Stimulated activated CD8-positive, alpha-beta memory T cell treated with anti-CD3 and anti-CD28 coated beads, Interleukin-4, amount 100 ng/mL, for 1 hour (primary cell): ENCODE data around the gene CFAP20DC.
"Not testable (repeated sequence)": the region's sequence is repeated elsewhere in the genome, so short reads cannot be mapped to it uniquely, and the experiment has no call there.

ENCODE experiments used
- DNase-seq, 2 donors: peaks; one replicate each; pipeline ENCODE4 v3.0.0-alpha.2; 2020; ENCODE audit warnings: low read depth in 2 of 2, low spot score in 1 of 2

CFAP20DC gene

GRCh38 chr3:58751235-58751634 lies 298.6 kb downstream of the CFAP20DC start:
- no peak for DNase-seq

DNA sequence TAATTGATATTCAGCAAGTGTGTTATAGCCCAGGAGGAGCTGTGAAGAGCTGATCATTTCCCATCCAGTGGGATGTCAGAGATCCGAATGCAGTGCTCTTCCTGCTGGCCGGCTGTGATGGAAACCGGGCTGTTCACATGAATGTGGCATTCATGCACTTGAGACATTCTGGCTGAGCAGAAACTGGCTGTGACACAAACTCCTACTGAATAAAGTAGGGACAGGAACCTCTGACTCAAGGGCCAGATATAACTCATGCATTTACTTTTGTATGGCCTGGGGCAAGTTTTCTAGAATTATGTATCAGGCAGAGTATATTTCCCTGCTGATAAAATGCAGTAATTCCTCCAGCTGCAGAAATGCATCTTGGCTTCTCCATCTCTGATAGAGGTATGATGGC lies 299.9 kb downstream of the CFAP20DC start:
- DNase-seq: no peak

GRCh38 chr3:58748024-58748423 lies 301.8 kb downstream of the CFAP20DC start:
- DNase-seq: no peak

- no peak for DNase-seq
Measured at GRCh38 chr3:58746758-58747157, 303.1 kb downstream of the CFAP20DC start.

- DNase-seq: no peak
Measured at GRCh38 chr3:58743296-58743695, 306.5 kb downstream of the CFAP20DC start.

DNA sequence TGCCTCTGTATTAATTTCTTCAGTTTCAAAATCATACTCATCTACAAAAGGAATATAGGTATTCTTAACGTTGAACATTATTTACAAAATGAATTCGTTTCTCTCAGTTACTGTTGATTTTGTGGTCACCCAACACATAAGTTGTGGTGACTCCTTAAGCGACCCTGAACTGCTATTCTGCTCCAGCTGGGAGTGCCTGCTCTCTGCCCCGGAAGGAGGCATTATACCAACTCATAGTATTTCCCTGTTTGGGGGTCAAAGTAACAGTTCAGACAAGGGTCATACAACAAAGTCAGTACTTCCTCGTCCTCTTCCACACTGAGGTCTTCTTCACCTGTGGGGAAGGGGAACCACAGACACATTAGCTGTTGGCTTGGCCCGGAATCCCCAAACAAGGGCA lies 307.6 kb downstream of the CFAP20DC start:
- DNase-seq: no peak

DNA sequence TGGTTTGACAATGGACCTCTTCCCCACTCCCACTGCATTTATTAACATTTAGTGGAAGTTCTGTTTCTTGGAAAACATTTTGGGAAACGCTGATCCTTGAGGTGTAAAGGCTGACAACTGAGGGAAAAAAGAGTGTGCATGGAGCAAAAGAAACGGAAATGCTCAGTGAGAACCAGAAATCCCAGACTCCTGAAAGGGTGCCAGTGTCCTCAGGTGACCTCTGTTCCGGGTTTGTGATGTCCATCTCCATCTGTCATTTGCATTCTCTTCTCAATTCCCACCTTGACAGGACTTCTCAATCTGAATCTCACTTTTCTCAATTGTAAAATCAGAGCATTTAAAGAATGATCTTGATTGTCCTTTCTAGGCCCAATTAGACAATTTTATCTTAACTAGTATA lies 312.2 kb downstream of the CFAP20DC start:
- DNase-seq: no peak

- DNase-seq: no peak
Measured at GRCh38 chr3:58731673-58732072, 318.2 kb downstream of the CFAP20DC start.

GRCh38 chr3:58728723-58729122 lies 321.1 kb downstream of the CFAP20DC start:
- DNase-seq: no peak

DNA sequence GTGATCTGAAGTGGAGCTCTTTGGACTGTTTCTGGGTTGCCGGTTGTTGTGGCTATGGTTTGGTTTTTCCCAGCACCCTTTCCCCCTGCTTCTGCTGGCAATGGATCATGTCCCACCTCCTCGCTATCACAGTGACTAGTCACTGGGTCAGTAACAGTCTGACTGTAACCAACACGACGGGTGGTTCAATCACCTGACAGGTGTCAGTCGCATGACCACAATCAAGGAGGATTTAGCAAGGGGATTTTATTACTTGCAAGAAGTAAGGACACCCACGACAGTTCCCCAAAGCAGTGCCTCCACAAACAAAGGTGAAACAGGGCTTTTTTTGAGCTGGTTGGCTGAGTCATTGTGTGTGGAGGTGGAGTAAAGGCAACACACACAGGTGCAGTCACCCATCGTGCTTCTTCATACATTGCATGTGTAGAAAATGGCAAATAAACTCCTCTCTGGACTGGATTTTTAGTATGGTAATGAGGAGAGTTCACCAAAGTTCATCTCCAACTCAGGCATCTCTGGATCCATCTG lies 324.4 kb downstream of the CFAP20DC start:
- no peak for DNase-seq

GRCh38 chr3:58724336-58724735 lies 325.5 kb downstream of the CFAP20DC start:
- DNase-seq: no peak

DNA sequence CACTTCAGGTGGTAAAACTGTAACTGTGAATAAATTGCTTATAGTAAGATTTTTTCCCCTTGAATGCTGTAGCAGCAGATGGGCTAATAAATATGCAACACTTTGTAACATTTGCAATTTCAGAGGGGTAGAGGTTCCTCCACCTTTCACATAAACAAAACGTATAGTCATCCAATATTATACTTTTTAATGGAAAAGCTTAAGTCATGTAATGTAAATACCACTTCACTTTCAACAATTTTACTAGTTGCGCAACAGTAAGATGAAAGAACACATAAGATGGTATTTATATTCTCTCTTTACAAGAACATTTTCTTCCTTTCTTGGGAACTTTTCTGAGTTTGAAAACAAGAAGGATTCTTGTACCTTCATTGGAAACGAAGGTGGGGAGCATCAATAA lies 326.7 kb downstream of the CFAP20DC start:
- no peak for DNase-seq

DNA sequence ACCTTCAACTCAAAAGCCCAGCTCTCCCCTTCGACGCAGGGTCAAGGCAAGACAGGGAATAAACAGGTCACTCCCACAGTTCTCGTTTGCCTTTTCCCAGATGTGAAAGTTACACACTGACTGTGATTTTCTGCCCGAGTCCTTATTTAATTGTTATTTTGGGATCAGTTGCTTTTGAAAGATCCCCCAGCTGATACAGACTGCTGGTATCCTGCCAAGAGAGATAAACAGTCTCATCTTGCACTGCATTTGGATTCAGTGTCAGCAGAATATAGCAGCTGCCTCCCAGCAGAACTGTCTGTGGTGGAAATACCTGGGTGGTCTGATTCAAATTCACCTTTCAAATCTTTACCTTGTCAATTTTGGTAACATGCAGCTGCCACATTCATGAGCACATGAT lies 327.3 kb downstream of the CFAP20DC start:
- DNase-seq: no peak

- DNase-seq: no peak
Measured at GRCh38 chr3:58720526-58720925, 329.3 kb downstream of the CFAP20DC start.

GRCh38 chr3:58719684-58720083 lies 330.1 kb downstream of the CFAP20DC start:
- DNase-seq: no peak

DNA sequence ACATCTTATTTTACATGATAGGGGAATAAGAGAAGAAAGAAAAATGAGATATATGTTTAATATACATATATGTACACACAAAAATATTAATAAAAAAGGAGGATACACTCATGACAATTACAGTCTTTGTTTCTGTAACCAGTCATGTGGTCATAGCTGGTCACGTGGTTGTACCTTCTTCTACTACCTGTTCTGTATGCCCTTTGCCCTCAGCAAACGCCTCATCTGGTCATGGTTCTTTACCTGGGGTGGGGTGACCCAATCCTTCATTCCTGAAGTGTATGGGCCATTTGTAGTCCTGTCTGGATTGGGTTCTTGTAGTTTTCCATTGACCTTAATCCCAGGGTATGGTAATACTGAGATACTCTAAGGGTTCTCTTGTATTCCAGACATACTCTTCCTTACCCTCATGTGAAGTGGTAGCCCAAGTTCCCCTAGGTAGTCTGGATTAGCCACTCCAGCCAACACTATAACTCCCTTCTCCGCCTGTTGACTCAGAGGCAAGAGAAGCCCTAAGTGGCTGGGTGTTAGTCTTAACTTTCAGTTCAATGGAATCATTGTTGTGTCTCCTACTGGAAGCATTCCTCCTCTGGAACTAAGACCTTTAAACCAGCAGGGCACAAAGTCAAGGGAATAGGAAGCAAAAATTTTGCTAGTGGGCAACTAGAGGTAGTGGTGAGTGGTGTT lies 336.0 kb downstream of the CFAP20DC start:
- DNase-seq: no peak

DNA sequence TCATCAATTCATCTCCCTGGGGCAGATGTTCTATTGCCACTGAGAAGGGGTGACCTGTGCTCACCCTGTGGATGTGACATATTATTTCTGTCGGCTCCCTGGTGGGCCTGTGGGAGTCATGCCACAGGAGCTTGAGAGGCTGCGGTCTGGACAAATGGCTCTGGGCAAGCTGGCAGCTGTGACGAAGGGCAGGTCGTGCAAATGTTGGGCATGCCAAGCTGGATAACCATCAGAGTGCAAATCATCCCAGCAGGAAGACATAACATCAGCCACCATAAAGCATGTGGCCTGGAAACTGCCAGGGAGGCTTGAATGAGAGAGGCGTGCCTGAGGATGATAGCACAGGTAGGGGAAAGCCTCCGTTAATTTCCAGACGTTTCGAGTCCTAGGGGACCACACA lies 338.0 kb downstream of the CFAP20DC start:
- DNase-seq: no peak

DNA sequence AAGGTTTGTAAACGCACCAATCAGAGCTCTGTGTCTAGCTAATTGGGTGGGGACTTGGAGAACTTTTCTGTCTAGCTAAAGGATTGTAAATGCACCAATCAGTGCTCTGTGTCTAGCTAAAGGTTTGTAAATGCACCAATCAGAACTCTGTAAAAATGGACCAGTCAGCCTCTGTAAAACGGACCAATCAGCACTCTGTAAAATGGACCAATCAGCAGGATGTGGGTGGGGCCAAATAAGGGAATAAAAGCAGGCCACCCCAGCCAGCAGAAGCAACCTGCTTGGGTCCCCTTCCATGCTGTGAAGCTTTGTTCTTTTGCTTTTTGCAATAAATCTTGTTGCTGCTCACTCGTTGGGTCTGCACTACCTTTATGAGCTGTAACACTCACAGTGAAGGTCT lies 340.8 kb downstream of the CFAP20DC start:
- DNase-seq: not testable (repeated sequence)

DNA sequence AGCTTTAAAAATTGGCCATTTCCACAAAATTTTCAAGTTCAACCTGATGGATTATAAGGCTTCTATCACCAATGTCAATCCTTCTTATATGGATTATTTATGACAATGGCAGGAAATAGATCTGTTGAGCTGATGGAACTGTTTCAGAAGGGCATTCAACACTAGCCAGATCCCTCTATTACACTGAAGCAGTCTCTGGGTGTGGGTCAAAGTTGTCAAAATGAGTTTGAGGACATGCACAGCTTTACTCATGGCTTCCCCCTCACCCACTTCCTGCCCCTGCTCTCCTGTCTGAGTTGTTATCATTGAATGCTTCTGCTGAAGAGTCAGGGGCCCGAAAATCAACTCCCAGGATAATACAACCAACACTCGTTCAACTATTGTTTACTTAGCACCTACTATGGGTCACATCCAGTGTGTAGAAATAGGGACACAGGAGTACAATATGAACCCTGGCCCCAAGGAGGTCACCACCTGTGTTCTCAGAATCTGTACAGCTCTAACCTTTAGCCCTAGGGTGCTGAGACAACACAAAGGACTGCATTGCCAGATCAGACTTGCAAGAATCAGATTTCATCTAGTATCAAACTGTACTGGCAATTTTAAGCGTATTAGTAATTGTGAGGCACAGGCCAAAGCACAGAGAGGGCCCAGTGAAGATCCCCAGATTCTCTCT lies 341.6 kb downstream of the CFAP20DC start:
- no peak for DNase-seq

DNA sequence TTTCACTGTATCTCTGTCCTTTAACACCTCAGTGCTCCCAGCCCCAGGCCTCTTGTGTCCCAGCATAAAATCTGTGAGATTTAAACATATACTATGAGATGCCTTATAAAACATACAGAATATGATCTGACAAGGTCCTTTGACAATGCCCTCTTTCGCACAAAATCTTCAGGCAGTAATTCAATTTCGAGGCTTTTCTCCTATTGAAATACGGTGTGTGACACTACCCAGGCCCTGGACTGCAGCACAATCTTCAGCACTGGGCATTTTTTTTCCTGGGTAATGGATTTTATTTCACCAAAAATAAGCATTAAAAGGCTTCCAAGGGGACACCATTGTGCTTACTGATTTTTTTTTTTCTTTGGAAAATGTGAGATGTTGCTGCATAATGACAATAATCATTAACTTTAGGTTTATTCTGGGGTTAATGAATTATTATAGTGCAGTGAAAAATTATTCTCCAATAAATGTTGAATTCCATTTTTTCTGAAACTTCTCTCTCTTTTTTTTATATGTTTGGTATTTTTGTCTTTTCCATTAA lies 342.4 kb downstream of the CFAP20DC start:
- no peak for DNase-seq

GRCh38 chr3:58706395-58707167 lies 343.2 kb downstream of the CFAP20DC start:
- no peak for DNase-seq

GRCh38 chr3:58704745-58705144 lies 345.1 kb downstream of the CFAP20DC start:
- no peak for DNase-seq
